Kidney (tissue), 14 donors: Measurements from ENCODE around the gene ODAM. TPM values are rescaled to one million over a fixed set of nuclear protein-coding genes. Genes with fewer than 3 reads are reported as not detected.
A peak's percentile ranks its signal among the peaks of the same experiment; 100 is the strongest.
"Not testable (repeated sequence)": the region's sequence is repeated elsewhere in the genome, so short reads cannot be mapped to it uniquely, and the experiment has no call there.

ENCODE experiments used
- DNase-seq, 5 donors: peaks; one replicate each; pipeline ENCODE4 v3.0.0-alpha.2; 2013 to 2020
- FAIRE-seq: peaks from 2 replicates; lab custom pipeline; 2012; peaks lifted over from hg19 to GRCh38; lab: Jason Lieb, UNC
- H3K27ac ChIP-seq, 2 donors: one replicate each; pipeline ENCODE4 v1.7.0; 2013; ENCODE audit warnings: low read depth in 2 of 2, low read length in 2 of 2, inconsistent platforms in 1 of 2
- H3K27me3 ChIP-seq: one replicate; pipeline ENCODE4 v1.7.1; 2013; ENCODE audit warnings: low read length, inconsistent platforms; ENCODE audit not compliant: control insufficient read depth, insufficient read depth
- H3K36me3 ChIP-seq, 3 donors: one replicate each; pipeline versions ENCODE4 v1.7.0 to v1.7.1; 2013; ENCODE audit warnings: low read length in 3 of 3, control low read depth in 1 of 3, inconsistent platforms in 1 of 3; ENCODE audit not compliant: insufficient read depth in 3 of 3, control insufficient read depth in 2 of 3
- H3K4me1 ChIP-seq, 3 donors: one replicate each; pipeline versions ENCODE4 v1.7.0 to v1.7.1; 2013; ENCODE audit warnings: low read length in 3 of 3, inconsistent platforms in 1 of 3, low read depth in 1 of 3; ENCODE audit not compliant: control insufficient read depth in 2 of 3, insufficient read depth in 2 of 3
- H3K4me3 ChIP-seq, 3 donors: one replicate each; pipeline versions ENCODE4 v1.7.0 to v1.8.1; 2013; ENCODE audit warnings: low read length in 3 of 3, control low read depth in 1 of 3, inconsistent platforms in 1 of 3
- H3K9ac ChIP-seq, 3 donors: one replicate each; pipeline versions ENCODE4 v1.7.0 to v1.7.1; 2013; ENCODE audit warnings: low read length in 3 of 3, control low read depth in 1 of 3, inconsistent platforms in 1 of 3
- H3K9me3 ChIP-seq, 3 donors: one replicate each; pipeline versions ENCODE4 v1.7.0 to v1.7.1; 2013; ENCODE audit warnings: low read length in 3 of 3, control low read depth in 1 of 3, inconsistent platforms in 1 of 3; ENCODE audit not compliant: control insufficient read depth in 2 of 3, insufficient read depth in 1 of 3
- CTCF ChIP-seq: IDR thresholded peaks from 3 replicates; pipeline ENCODE4 v1.5.1; 2012; ENCODE audit warnings: mild to moderate bottlenecking, moderate library complexity, borderline replicate concordance; ENCODE audit not compliant: insufficient read depth; ENCODE audit errors: extremely low read depth
- intact Hi-C: fragments of 100-400 bp; cut with DNase I; formaldehyde crosslinking; loops from one replicate; pipeline ENCODE4 v1.11.1; 2022
- polyA plus RNA-seq: library from polyadenylated mRNA; stranded (reverse); fragments of 350-450 nt; fragmentation: Illumina TruSeq; extraction: RNeasy Lipid Tissue Mini Kit (QIAGEN cat#74804); gene quantifications from one replicate; pipeline ENCODE4 v1.2.3, GENCODE V29; 2014; ENCODE audit warnings: low read depth, low replicate concordance; ENCODE audit not compliant: insufficient read depth
- total RNA-seq: library from RNA; stranded (reverse); fragmentation: NEBNext Ultra II Directional; extraction: Animal tissue kit (Norgen Biotek cat#: 25700); gene quantifications from one replicate; pipeline ENCODE4 v1.2.1, GENCODE V29; 2021
- donor health status: control.
- donor health status: control.
- donor health status: control.
- donor health status: control.
- donor health status: control.
- donor health status: DM: yes; HTN: yes; CAD: no.
- donor health status: Normal renal cell carcinoma (clear cell type).

The ODAM gene
- total and polyA plus RNA-seq, 2 donors from 2014 or later = 4.0 TPM; not detected in 1

DNA sequence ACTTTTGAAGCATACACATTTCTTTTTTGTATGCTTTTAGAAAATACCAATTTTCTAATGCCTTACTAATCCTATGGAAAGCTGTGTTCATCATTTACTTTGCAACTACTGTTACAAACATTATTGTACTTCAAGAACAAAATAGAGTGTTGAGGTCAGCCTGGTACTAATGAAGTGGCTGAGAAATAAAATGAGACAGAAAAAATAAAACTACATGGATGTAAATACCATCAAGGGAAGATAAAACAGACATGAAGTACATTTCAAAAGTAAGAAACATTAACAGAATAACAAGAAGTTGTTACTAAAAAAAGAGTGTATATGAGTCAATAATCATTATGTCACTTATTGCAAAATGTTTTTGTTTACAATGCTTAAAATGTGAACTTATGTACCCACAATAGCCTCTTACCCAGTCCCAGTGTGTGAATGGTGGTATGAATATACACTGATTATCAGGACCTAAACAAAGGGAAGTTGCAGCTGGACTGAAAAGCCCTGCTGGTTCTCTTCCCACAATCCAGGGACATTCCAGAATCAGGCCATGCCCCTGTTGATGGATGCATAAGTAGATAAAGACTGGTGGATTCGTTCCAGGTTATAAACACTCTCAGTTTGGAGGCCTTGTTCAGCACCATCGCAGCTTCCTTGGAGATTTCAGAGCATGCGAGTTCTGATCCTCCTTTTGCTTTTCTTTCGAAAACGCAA is 44.5 kb downstream of the ODAM start:
- Histone ChIP-seq H3K4me1 (no peaks in the 10 kb centered on the region), H3K36me3 (no peaks in the 10 kb centered on the region), H3K27ac (no peak overlapping the region), H3K9ac (no peak overlapping the region), H3K27me3 (no peaks in the 10 kb centered on the region), H3K4me3 (no peak overlapping the region), H3K9me3 (no peaks in the 10 kb centered on the region)
- TF ChIP-seq CTCF = no peak
- no peak for FAIRE-seq
- intact Hi-C loops = no loop called here
- DNase-seq = peak in 1 of 5 donors; percentile 19

GRCh38 chr4:70242297-70242696 is 46.8 kb downstream of the ODAM start, which contains the start of gene CSN3:
TSS of gene CSN3 (plus strand) at chr4:70242597. CDS start at chr4:70244820, 2,223 bp downstream.
- DNase-seq, H3K36me3 ChIP-seq, FAIRE-seq, H3K9ac ChIP-seq, H3K27me3 ChIP-seq, H3K9me3 ChIP-seq, H3K4me1 ChIP-seq, intact Hi-C loops, H3K4me3 ChIP-seq, H3K27ac ChIP-seq: not testable (repeated sequence)

- H3K36me3 ChIP-seq = no peaks in the 10 kb centered on the region
- intact Hi-C loops = no loop called here
- H3K4me1 ChIP-seq = no peaks in the 10 kb centered on the region
- H3K27ac ChIP-seq = no peak overlapping the region
- no peak overlapping the region for H3K9ac ChIP-seq
- no peak for DNase-seq
- TF ChIP-seq CTCF = no peak
- no peaks in the 10 kb centered on the region for H3K27me3 ChIP-seq
- H3K9me3 ChIP-seq = no peaks in the 10 kb centered on the region
- no peak for FAIRE-seq
- H3K4me3 ChIP-seq = no peak overlapping the region
These were observed 47.6 kb downstream of the ODAM start for GRCh38 chr4:70243091-70243490.

GRCh38 chr4:70251250-70251944 is 55.9 kb downstream of the ODAM start:
- Histone ChIP-seq H3K4me1 (no peaks in the 10 kb centered on the region), H3K9me3 (no peaks in the 10 kb centered on the region), H3K4me3 (no peak overlapping the region), H3K36me3 (no peaks in the 10 kb centered on the region), H3K27me3 (no peaks in the 10 kb centered on the region), H3K9ac (no peak overlapping the region), H3K27ac (no peak overlapping the region)
- TF ChIP-seq CTCF = no peak
- intact Hi-C loops = no loop called here
- DNase-seq = no peak
- no peak for FAIRE-seq
